ENCODE results near the gene DCC.

Gene DCC

DNA sequence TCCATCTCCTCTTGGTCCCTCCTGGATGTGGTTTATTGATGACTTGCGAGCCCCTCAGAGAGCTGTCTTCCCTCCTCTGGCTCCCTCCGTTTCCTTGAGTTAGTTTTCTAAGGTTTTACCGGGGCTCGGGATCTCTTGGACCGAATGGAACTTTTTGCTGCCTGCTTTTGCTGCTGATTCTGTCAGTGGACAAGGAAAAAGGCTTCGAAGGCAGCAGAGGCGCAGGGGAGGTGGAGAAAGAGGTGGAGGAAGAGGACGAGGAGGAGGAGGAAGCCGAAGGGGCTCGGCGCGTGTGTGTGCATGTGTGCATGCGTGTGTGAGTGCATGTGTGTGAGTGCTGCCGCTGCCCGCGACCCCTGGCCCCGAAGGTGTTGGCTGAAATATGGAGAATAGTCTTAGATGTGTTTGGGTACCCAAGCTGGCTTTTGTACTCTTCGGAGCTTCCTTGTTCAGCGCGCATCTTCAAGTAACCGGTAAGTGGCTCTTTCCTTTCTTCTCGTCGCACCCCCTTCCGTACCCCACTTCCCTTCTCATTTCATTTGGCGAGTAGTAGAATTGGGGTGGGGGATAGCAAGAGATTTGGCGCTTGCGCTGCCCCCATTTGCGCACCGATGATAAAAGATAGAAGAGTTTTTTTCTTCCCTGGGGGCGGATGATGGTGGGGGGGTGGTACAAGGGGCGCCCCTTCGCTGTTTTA lies 557 bp downstream of the DCC start:
- no peak for TF ChIP-seq CTCF (conservative IDR thresholded peaks at IDR 0.05)

DNA sequence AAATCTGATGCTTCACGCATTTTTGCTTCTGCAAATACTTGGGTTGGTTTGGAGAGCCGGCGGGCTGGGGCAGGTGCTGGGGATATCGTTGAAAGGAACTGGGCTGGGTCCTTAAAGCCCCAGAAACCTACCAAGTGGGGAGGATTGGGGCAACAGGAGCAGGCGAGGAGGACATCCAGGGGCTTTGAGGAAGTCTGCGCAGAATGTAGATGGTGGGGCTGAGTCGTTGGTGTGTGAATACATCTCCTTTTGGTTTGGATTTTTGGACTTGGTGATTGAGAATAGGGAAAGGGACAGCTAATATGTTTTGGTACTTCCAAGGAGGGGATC lies 1.1 kb downstream of the DCC start:
- H3K27ac ChIP-seq, result no peak overlapping the region
- no peak for TF ChIP-seq CTCF (conservative IDR thresholded peaks at IDR 0.05)

More for the DNA sequence above, 557 bp downstream of the DCC start:
- H3K27ac ChIP-seq, result no peak overlapping the region

- TF ChIP-seq CTCF (conservative IDR thresholded peaks at IDR 0.05), result no peak
- H3K27ac ChIP-seq, result no peak overlapping the region
Measured at GRCh38 chr18:52341608-52342381, 1.8 kb downstream of the DCC start.

DNA sequence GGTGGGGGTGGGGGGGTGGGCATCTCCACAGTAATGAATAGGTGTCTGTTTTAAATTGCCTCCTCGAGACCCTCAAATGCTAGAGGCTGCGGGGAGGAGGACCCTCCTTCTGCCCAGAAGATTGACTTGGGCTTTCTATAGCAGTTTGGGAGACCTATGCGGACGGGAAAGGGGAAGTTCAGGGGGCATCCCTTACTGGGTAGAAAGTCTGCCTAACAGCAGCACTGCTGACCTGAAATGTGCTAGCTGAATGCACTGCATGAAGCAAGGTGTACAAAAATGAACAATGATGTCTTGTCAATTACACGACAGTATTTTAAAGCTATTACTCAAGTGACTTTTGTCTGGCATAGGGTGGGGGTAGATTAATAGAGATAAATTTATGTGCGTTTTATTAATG lies 2.5 kb downstream of the DCC start:
- no peak for TF ChIP-seq CTCF (conservative IDR thresholded peaks at IDR 0.05)
- H3K27ac ChIP-seq, result no peak overlapping the region

DNA sequence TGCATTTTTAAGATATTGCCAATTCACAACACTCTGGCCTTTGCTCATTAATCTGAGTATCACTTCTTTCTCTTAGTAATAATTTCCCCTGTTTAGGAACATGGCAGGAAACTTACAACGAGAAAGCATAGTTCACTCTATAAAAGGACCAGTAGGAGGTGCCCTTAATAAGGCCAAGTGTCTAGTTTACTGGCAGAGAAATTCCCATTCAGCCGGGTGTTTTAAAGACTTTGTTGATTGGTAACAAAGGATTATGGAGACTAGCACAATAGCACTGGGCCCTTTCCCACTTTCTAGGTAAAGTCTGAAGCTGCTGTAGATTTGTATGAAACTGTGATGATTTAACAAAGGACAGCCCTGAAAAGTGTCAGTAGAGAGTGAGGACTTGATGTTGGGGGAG lies 3.1 kb downstream of the DCC start:
- TF ChIP-seq CTCF (conservative IDR thresholded peaks at IDR 0.05), result no peak

DNA sequence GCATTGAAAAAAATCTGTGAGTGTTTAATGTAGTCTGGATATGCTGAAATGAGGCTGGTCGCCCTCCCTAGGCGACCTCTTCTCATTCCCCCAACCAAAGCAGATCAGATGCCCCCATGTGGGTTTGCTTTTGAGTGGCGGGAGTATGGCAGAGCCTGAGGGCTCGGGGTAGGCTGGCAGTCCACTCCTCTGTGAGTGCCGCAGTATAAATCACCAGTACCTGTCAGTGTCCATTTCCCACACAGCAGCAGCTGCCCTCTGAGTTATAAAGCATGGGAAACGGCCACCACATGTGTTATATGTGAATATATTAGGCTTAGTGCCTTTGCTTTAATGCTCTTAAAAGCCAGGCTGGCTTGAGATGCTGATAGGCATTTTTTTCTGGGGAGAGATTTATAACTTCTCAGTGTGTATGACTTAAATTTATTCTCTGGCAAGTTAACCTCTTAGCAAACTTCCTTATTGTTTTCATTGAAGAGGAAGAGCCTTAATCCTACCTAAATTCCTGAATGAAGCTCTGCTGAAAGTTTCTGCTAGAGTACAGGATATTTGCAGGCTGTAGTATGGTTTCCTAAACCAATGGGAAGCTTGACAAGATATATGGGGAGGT lies 3.8 kb downstream of the DCC start:
- TF ChIP-seq CTCF (conservative IDR thresholded peaks at IDR 0.05), result no peak
- H3K27ac ChIP-seq, result no peak overlapping the region

More for the DNA sequence above, 3.1 kb downstream of the DCC start:
- H3K27ac ChIP-seq, result no peak overlapping the region

DNA sequence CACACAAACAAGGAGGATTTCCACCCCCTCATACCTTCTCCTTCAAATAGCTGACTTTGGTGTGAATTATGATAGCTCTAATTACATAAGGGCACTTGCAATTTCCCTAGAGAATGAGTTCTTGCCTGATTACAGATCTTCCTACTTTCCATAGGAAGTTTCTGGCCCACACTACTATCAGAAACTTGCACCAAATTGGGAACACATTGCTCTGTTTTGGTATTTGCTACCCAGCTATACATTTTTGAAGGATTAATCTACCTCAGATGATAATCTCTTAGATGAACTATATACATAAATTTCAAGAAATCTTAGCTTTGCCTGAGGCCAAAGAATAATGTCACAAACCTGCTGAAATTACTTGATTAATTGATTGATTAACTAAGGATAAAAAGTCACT lies 4.9 kb downstream of the DCC start:
- no peak overlapping the region for H3K27ac ChIP-seq
- no peak for TF ChIP-seq CTCF (conservative IDR thresholded peaks at IDR 0.05)
